ENCODE results near the gene KRT72. TPM values are rescaled to one million over a fixed set of nuclear protein-coding genes. Genes with fewer than 3 reads are reported as not detected.

KRT72 gene
- total RNA-seq, 8 experiments from 2014 or later: 0.21 TPM; not detected in 7

DNA sequence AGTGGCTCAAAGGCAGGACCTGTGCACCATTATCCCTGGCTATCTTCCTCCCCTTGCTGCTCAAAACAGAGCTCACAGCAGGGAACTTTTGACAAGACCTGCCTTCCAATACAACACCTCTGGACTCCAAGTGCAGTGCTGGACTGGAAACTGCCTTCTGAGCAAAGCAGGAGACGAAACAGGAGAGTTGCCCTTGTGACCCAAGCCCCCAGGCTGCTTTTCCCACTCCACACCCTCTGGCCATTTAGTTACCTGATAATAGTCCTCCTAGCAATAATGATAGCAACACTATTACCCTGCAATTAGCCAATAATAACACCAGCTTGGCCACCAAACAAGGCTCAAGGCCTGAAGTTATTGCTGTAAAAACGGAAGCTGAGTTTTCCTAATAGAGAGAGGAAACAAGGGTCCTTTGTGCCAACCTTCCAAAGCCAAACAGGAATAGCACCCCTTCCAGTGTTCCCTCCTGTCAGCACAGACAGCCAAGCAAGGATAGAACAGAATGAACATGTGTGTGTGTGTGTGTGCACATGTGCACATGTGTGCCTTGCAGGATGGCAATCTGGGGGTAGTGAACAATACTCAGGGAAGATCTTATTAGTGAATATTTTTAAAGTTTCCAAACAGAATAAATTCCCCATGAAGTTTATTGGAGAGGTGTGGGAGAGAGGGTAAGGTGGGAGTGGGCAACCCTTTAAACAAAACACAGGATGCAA is 26.3 kb upstream of the KRT72 start:
- in situ Hi-C loops (cut with MboI; ENCODE audit: low pct_unique_long_range_greater_than_20kb in 2 of 9, low sequenced_read_pairs in 9 of 9, unreplicated experiment in 9 of 9): no loop called here
- Histone ChIP-seq H3K4me1 (replicated peaks in 1 of 2) (no peaks in the 10 kb centered on the region), H3K27ac (no peak overlapping the region), H3K4me3 (no peak overlapping the region)
- 0 to 40% (median 20%) methylated on average over 1 to 2 of the region's 2 CpGs; no CpG with 5 or more reads in 6 of the 10 experiments for WGBS, 10 experiments
- no peak for ATAC-seq (replicated peaks in 6 of 8)

DNA sequence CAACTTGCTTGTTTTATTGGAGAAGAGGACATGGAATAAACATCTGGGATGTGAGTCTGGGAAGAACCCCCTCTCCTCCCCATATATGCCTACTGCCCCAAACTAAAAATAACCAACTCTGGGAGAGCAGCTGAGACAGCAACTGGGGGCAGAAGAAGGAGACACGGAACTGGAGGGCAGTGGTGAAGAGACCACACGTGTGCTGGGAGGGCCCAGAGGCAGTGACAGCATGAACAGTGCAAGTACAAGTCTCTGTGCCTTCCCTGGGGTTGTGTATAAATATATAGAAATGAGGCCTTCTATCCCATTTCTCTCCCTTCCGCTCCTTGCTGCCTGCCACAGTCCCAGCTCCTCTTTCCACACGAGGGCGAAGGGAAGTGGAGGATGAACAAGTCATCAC is 21.1 kb upstream of the KRT72 start:
- 40 to 76% (median 50%) methylated on average over 2 to 5 of the region's 5 CpGs; no CpG with 5 or more reads in 4 of the 10 experiments for WGBS, 10 experiments
- Histone ChIP-seq H3K4me1 (replicated peaks in 1 of 2) (no peaks in the 10 kb centered on the region), H3K27ac (no peak overlapping the region), H3K4me3 (no peak overlapping the region)
- in situ Hi-C loops (cut with MboI; ENCODE audit: low pct_unique_long_range_greater_than_20kb in 2 of 9, low sequenced_read_pairs in 9 of 9, unreplicated experiment in 9 of 9): no loop called here
- no peak for ATAC-seq (replicated peaks in 6 of 8)

DNA sequence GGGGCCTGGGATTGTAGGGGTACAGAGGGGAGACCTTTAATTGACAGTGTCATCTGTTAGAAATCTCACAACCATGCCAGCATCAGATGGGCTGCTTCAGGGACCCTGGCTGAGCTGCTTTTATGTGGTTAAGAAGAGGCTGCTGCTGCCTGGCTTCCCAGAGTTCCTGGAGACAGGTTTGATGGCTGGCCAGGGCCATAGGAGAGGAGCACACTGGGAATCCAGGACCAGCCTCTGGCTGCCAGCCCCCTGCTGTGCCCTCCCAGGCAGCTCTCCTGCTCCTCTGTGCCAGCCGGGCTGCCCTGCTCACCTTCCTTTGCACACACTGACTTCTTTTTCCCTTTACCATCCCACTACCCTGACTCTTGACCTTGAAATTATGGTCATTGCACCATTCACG is 17.6 kb upstream of the KRT72 start:
- no peak for ATAC-seq (replicated peaks in 6 of 8)
- Histone ChIP-seq H3K27ac (no peak overlapping the region), H3K4me3 (no peak overlapping the region), H3K4me1 (replicated peaks in 1 of 2) (no peaks in the 10 kb centered on the region)
- WGBS, 10 experiments: 0 to 100% (median 83%) methylated on average over 1 to 2 of the region's 2 CpGs; no CpG with 5 or more reads in 4 of the 10 experiments
- in situ Hi-C loops (cut with MboI; ENCODE audit: low pct_unique_long_range_greater_than_20kb in 2 of 9, low sequenced_read_pairs in 9 of 9, unreplicated experiment in 9 of 9): no loop called here

DNA sequence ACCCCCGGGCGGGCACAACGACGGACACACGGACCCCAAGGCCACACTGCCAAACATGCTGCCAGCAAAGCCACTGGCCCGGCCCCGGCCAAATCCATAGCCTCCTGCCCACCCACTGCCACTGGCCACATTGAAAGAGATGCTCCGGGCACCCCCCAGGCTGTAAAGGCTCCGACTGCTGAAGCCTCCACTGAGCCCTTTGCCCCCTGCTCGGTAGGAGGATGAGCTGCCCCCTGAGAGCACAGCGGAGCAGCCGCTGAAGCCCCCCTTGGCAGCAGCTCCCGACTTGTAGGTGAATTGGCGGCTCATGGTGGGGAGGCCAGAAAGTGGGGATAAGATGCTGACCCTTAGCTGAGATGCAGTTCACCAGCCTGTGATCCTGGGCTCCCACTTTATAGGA is 17.0 kb upstream of the KRT72 start, which contains the start of gene KRT73:
Gene KRT73, minus strand, starts transcription at position 344 of the 400 bp plus-strand sequence. Its CDS starts 35 bp downstream, at position 309.
- no peak for ATAC-seq (replicated peaks in 6 of 8)
- 14 to 60% methylated on average over 2 of the region's 14 CpGs; no CpG with 5 or more reads in 8 of the 10 experiments for WGBS, 10 experiments
- H3K4me3 ChIP-seq: no peak within 1 kb of the TSS
- H3K4me1 ChIP-seq (replicated peaks in 1 of 2): no peaks in the 10 kb centered on the region
- in situ Hi-C loops (cut with MboI; ENCODE audit: low pct_unique_long_range_greater_than_20kb in 2 of 9, low sequenced_read_pairs in 9 of 9, unreplicated experiment in 9 of 9): no loop called here
- H3K27ac ChIP-seq: no peak within 1 kb of the TSS

DNA sequence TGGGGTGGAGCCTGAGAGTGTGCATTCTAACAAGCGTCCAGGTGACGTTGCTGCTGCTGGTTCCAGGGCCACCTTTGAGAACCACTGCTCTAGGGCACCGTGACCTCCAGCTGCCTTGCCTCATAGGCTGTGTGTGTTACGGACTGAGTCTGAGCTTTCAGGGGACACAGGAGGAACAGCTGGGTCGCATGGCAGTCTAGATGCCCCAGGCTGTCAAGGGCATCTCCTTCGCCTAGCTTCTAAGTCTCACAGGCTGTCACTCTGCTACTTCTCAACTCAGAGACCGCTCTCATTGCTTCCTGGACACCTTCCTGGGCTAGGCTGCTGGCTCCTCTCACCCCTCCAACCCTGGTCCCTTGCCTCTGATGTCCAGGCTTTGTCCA is 16.1 kb upstream of the KRT72 start:
- in situ Hi-C loops (cut with MboI; ENCODE audit: low pct_unique_long_range_greater_than_20kb in 2 of 9, low sequenced_read_pairs in 9 of 9, unreplicated experiment in 9 of 9): no loop called here
- Histone ChIP-seq H3K4me3 (no peak overlapping the region), H3K4me1 (replicated peaks in 1 of 2) (no peaks in the 10 kb centered on the region), H3K27ac (no peak overlapping the region)
- WGBS, 10 experiments: 20 to 83% (median 60%) methylated on average over 1 to 5 of the region's 7 CpGs; no CpG with 5 or more reads in 5 of the 10 experiments
- no peak for ATAC-seq (replicated peaks in 6 of 8)

DNA sequence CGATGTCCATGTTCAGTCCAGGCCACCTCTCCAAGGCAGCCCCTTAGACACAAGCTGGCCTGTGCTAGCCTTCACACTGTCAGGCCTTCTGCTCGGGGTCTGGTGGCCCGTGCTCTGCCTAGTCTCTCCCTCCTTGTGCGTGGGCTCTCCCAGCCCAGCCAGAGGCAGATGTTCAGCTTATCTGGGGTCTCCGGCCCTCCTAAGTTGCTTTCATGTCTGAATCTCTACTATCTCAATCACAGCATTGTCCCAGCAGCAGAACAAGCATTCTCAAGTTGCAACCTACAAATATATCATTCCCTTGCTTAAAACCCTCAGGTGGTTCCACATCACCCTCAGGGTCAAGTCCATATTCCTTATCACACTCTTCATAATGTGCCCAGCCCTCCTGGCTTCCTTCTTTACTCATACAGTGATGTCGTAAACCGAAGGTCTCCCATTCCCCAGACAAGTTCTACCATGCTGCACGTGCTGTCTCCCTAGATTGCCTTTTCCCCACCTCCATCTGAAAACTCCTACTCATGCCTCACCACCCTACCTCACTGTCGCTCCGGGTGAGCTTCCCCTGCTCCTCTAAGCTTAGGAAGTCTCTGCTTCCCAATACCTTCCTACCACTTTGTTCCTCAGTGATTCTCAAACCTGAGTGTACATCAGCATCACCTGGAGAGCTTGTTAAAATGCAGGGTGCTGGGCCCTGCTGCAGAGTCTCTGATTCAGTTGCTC is 15.6 kb upstream of the KRT72 start:
- WGBS, 10 experiments: 65 to 93% (median 77%) methylated on average over 1 to 9 of the region's 10 CpGs; no CpG with 5 or more reads in 4 of the 10 experiments
- Histone ChIP-seq H3K4me3 (no peak overlapping the region), H3K4me1 (replicated peaks in 1 of 2) (no peaks in the 10 kb centered on the region), H3K27ac (no peak overlapping the region)
- no peak for ATAC-seq (replicated peaks in 6 of 8)
- in situ Hi-C loops (cut with MboI; ENCODE audit: low pct_unique_long_range_greater_than_20kb in 2 of 9, low sequenced_read_pairs in 9 of 9, unreplicated experiment in 9 of 9): no loop called here

DNA sequence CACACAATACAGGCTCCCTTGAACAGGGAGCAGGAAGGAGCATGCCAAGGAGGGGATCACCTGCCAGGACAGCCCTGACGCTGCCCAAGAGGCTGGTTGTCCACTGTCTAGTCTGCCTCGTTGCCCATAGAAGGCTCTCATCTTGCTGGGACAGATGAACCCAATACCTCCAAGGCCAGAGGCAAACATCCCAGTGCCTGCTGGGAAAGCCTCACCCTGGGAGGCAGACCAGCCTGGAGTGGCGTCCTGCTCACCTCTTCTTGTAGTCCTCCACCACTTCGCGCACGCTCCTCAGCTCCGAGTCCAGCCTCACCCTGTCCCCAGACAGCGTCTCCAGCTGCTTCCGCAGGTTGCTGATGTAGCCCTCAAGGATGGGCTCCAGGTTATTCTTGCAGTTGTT is 14.6 kb upstream of the KRT72 start:
- 40 to 100% (median 82%) methylated on average over 1 to 8 of the region's 9 CpGs; no CpG with 5 or more reads in 5 of the 10 experiments for WGBS, 10 experiments
- no peak overlapping the region for H3K27ac ChIP-seq
- in situ Hi-C loops (cut with MboI; ENCODE audit: low pct_unique_long_range_greater_than_20kb in 2 of 9, low sequenced_read_pairs in 9 of 9, unreplicated experiment in 9 of 9): no loop called here
- H3K4me1 ChIP-seq (replicated peaks in 1 of 2): no peaks in the 10 kb centered on the region
- H3K4me3 ChIP-seq: no peak overlapping the region
- no peak for ATAC-seq (replicated peaks in 6 of 8)

DNA sequence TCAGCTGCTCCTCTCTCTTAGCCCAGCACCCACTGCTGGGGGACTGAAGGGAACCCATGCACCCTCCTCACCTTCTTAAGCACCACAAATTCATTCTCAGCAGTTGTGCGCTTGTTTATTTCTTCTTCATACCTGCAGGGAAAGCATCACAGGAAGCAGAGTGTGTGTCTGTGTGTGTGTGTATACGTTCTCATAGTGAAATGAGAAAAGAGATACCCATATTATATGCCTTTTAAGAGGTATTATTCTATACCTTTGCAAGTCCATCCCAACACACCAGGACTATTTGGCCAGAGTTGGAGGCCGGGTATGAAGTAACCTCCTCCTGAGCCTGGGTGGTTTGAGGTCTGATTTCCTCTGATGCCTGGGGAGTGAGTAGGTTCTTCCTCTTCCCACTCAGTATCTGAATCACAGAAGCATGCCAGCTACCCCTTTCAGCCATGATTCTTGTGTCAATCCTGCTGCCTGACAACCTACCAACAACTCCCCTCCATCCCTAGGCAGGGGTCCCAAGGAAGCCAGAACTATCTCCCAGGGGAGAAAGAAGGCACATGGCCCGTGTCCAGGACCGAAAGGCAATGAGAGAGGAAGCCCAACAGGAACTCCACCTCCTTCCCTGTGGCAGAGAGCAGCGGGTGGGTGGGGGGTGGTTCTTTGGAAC is 14.1 kb upstream of the KRT72 start:
- no peak for ATAC-seq (replicated peaks in 6 of 8)
- H3K4me3 ChIP-seq: no peak overlapping the region
- H3K4me1 ChIP-seq (replicated peaks in 1 of 2): no peaks in the 10 kb centered on the region
- in situ Hi-C loops (cut with MboI; ENCODE audit: low pct_unique_long_range_greater_than_20kb in 2 of 9, low sequenced_read_pairs in 9 of 9, unreplicated experiment in 9 of 9): no loop called here
- no peak overlapping the region for H3K27ac ChIP-seq
- 10 to 85% (median 50%) methylated on average over 1 to 3 of the region's 6 CpGs; no CpG with 5 or more reads in 1 of the 10 experiments for WGBS, 10 experiments

DNA sequence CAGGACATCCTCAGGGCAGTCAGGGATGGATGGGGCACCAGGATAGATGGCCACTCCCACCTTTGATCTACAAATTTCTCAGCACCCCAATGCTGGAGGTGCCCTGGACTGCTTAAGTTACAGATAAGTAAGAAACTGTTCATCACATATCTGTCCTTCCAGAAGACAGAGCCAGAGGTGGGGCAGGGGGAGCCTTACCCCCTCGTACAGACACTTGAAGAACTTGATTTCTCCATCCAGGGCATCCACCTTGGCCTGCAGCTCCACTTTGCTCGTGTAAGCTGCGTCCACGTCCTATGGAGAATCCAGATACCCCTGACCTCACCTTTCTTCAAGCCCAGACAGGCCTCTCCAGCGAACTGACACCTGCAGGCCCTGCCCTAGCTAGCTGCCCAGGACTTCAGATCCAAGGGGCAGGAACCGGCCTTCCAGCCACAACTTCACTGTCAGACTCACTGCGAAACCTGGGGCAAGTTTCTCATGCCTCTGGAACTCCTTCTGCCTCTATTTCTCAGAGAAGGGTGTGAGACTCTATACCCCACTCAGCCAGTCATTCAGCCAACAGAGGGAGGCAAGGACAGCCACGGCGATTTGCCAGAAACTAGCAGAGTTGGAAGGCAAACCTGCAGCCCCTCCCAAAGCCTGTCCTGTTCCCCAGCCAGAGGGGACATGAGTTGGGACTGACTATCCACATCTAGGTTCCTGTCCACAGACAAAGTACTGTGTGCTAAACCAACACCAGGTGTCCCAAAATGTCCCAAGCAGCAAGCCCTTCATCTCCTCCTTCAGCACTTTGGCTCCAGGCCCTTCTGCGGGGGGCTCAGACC is 13.3 kb upstream of the KRT72 start:
- Histone ChIP-seq H3K4me3 (no peak overlapping the region), H3K27ac (no peak overlapping the region), H3K4me1 (replicated peaks in 1 of 2) (no peaks in the 10 kb centered on the region)
- in situ Hi-C loops (cut with MboI; ENCODE audit: low pct_unique_long_range_greater_than_20kb in 2 of 9, low sequenced_read_pairs in 9 of 9, unreplicated experiment in 9 of 9): no loop called here
- ATAC-seq (replicated peaks in 6 of 8): no peak
- 20 to 72% (median 60%) methylated on average over 1 to 7 of the region's 10 CpGs; no CpG with 5 or more reads in 2 of the 10 experiments for WGBS, 10 experiments

DNA sequence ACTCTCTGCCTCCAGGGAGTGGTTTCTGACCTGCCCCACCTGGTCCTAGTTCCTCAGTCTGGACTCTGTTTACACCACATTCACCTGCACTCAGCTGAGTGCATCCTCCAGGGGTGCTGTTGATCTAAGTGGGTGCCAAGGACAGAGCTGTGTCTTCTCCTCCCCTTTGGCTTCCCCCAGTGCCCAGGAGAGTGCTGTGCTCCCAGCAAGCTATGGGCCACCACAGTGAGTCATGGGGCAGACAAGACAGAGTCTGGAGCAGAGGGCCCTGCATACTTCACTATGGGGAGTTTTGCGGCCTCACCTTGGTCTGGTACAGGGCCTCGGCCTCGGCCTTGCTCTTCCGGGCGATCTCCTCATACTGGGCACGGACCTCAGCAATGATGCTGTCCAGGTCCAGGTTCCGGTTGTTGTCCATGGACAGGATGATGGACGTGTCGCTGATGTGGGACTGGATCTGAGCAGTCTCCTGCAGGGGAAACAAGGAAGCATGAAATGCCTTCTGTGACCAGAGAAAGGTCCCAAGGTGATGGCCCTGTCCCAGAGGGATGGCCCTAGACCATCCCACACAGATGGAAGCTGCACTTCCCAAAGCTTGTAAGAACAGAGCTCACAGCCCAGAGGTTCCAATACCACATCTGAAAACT is 12.2 kb upstream of the KRT72 start:
- Histone ChIP-seq H3K27ac (no peak overlapping the region), H3K4me1 (replicated peaks in 1 of 2) (no peaks in the 10 kb centered on the region), H3K4me3 (no peak overlapping the region)
- in situ Hi-C loops (cut with MboI; ENCODE audit: low pct_unique_long_range_greater_than_20kb in 2 of 9, low sequenced_read_pairs in 9 of 9, unreplicated experiment in 9 of 9): no loop called here
- ATAC-seq (replicated peaks in 6 of 8): no peak
- 70 to 91% (median 82%) methylated on average over 2 to 8 of the region's 9 CpGs; no CpG with 5 or more reads in 6 of the 10 experiments for WGBS, 10 experiments

DNA sequence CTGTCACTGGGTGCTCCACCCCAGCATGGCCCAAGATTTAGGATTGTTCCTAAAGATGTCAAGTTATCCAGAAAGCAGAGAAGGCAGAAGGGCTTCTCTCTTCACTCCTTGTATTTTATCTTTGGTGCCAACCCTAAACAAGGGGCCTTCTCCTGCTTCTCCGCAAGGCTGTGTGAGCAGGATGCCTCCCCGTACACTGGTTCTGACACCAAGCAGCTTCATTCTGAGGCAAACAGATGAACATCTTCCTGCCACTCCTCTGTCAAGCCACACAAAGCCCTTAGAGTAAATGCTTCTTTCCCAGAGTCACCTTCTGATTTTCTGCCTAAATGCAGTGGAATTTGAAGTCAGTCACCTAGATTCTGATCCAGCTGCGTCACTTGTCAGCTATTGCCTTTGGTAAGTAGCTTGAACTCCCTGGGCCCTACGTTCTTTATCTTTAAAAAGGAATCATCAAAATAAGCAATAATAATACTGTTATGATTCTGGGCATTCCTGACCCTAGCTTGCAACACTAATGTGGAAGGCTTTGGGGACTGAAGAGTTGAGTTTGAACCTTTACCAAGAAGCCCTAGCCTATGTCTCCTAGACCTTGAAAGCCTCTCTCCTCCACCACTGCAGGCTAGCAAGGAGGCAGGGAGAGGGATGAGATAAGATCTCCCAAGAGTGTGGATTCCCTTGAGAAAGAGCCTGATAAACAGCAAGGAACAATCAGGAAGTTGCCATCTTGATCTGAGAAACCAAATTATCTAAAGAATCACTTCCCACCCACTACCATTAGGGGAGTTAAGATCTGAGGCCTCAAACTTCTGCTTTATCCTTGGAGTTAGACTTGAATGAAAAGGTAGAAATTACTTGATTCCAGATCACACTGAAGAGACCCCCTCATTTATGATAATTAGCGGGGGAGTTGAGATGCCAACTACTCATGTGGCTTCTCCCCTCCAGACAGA is 11.4 kb upstream of the KRT72 start:
- WGBS, 10 experiments: 43 to 78% (median 68%) methylated on average over 1 to 5 of the region's 5 CpGs; no CpG with 5 or more reads in 1 of the 10 experiments
- in situ Hi-C loops (cut with MboI; ENCODE audit: low pct_unique_long_range_greater_than_20kb in 2 of 9, low sequenced_read_pairs in 9 of 9, unreplicated experiment in 9 of 9): no loop called here
- no peak for ATAC-seq (replicated peaks in 6 of 8)

More for the DNA sequence above, 11.4 kb upstream of the KRT72 start:
- no peaks in the 10 kb centered on the region for H3K4me1 ChIP-seq (replicated peaks in 1 of 2)
- H3K4me3 ChIP-seq: no peak overlapping the region
- no peak overlapping the region for H3K27ac ChIP-seq
